ENCODE data around the gene USP6NL. TPM values are rescaled to one million over a fixed set of nuclear protein-coding genes. Genes with fewer than 3 reads are reported as not detected.

Gene USP6NL
- total and polyA plus RNA-seq, 9 of the 15 experiments (the other 6 are each of a cell fraction or from before 2014, with no cell fraction given), result 3.2 to 26.6 (median 19.8) TPM

GRCh38 chr10:11615396-11615795 is 3.9 kb upstream of the USP6NL start (continued):
- TF ChIP-seq ATF4 (CRISPR knock-in tag; IDR thresholded peaks at IDR 0.05), result no peak
- no peak for TF ChIP-seq ZNF217 (CRISPR knock-in tag; IDR thresholded peaks at IDR 0.05)
- no peak for TF ChIP-seq ZNF717 (CRISPR knock-in tag; IDR thresholded peaks at IDR 0.05)
- no peak for TF ChIP-seq ETS2 (tag; IDR thresholded peaks at IDR 0.05; ENCODE audit: borderline replicate concordance, poor library complexity, severe bottlenecking)
- no peak for TF ChIP-seq TEAD2 (tag; IDR thresholded peaks at IDR 0.05)
- TF ChIP-seq ZBED1 (IDR thresholded peaks at IDR 0.05), result no peak
- no peak for TF ChIP-seq HMGXB4 (CRISPR knock-in tag; IDR thresholded peaks at IDR 0.05)
- TF ChIP-seq MTA1 (IDR thresholded peaks at IDR 0.05; ENCODE audit: borderline replicate concordance), result 0 out of 2 replicates have a peak, but pooled peaks have one; percentile 15
- no peak for TF ChIP-seq PRPF4 (IDR thresholded peaks at IDR 0.05; ENCODE audit: insufficient read depth, low read depth, low read length, poor library complexity, severe bottlenecking)
